Glutamatergic neuron (in vitro differentiated cells): Measurements from ENCODE around the gene NR6A1. TPM values are rescaled to one million over a fixed set of nuclear protein-coding genes. Genes with fewer than 3 reads are reported as not detected.

Source experiments
- DNase-seq: peaks from one replicate; pipeline ENCODE4 v3.0.0; 2022
- H3K27ac Mint-ChIP-seq: one replicate; pipeline ENCODE4 v1.8.0; 2020; ENCODE audit warnings: mild to moderate bottlenecking, mixed read lengths, inconsistent platforms; ENCODE audit not compliant: unreplicated experiment
- H3K27me3 Mint-ChIP-seq: one replicate; pipeline ENCODE4 v1.8.0; 2020; ENCODE audit warnings: mild to moderate bottlenecking, moderate library complexity, mixed read lengths, inconsistent platforms; ENCODE audit not compliant: unreplicated experiment
- H3K36me3 Mint-ChIP-seq: one replicate; pipeline ENCODE4 v1.8.0; 2020; ENCODE audit warnings: mild to moderate bottlenecking, mixed read lengths, inconsistent platforms; ENCODE audit not compliant: unreplicated experiment
- H3K4me1 Mint-ChIP-seq: one replicate; pipeline ENCODE4 v1.8.0; 2020; ENCODE audit warnings: mild to moderate bottlenecking, low read depth, mixed read lengths, inconsistent platforms; ENCODE audit not compliant: unreplicated experiment
- H3K4me3 Mint-ChIP-seq: one replicate; pipeline ENCODE4 v1.8.0; 2020; ENCODE audit warnings: mild to moderate bottlenecking, mixed read lengths, inconsistent platforms; ENCODE audit not compliant: unreplicated experiment
- H3K9me3 Mint-ChIP-seq: one replicate; pipeline ENCODE4 v1.8.0; 2020; ENCODE audit warnings: mild to moderate bottlenecking, moderate library complexity, mixed read lengths, inconsistent platforms; ENCODE audit not compliant: unreplicated experiment
- CTCF ChIP-seq: fragments of 200-600 bp; sonication (generic); IDR thresholded peaks from one replicate; pipeline ENCODE4 v1.5.0; 2021; ENCODE audit not compliant: partially characterized antibody, unreplicated experiment
- total RNA-seq: library from RNA; stranded (reverse); fragmentation: NEBNext Ultra II Directional; extraction: Animal tissue kit (Norgen Biotek cat#: 25700); gene quantifications from one replicate; pipeline ENCODE4 v1.2.1, GENCODE V29; 2021; ENCODE audit not compliant: unreplicated experiment

NR6A1 gene
- total RNA-seq, 1 donor from 2014 or later: 51.0 TPM

GRCh38 chr9:124501771-124502320 lies 269.3 kb downstream of the NR6A1 start:
- peak; percentile 14 for DNase-seq
- H3K4me1 Mint-ChIP-seq: peaks cover 5% of the 10 kb centered on the region
- peaks cover 23% of the 10 kb centered on the region for H3K27me3 Mint-ChIP-seq
- H3K36me3 Mint-ChIP-seq: no peaks in the 10 kb centered on the region
- H3K27ac Mint-ChIP-seq: no peak overlapping the region
- no peak overlapping the region for H3K4me3 Mint-ChIP-seq
- H3K9me3 Mint-ChIP-seq: peaks cover 6% of the 10 kb centered on the region
- no peak for TF ChIP-seq CTCF

GRCh38 chr9:124500796-124501611 lies 270.1 kb downstream of the NR6A1 start:
- no peak overlapping the region for H3K4me3 Mint-ChIP-seq

GRCh38 chr9:124500028-124500795 lies 270.9 kb downstream of the NR6A1 start:
- no peak for TF ChIP-seq CTCF
- Mint-ChIP-seq H3K27ac (no peak overlapping the region), H3K36me3 (no peaks in the 10 kb centered on the region), H3K9me3 (peaks cover 6% of the 10 kb centered on the region), H3K27me3 (peaks cover 21% of the 10 kb centered on the region), H3K4me1 (peaks cover 5% of the 10 kb centered on the region), H3K4me3 (no peak overlapping the region)
- DNase-seq: peak; percentile 12

More at GRCh38 chr9:124500796-124501611, 270.1 kb downstream of the NR6A1 start:
- no peak for TF ChIP-seq CTCF
- Mint-ChIP-seq H3K36me3 (no peaks in the 10 kb centered on the region), H3K9me3 (peaks cover 6% of the 10 kb centered on the region), H3K27me3 (peaks cover 23% of the 10 kb centered on the region), H3K4me1 (peaks cover 5% of the 10 kb centered on the region), H3K27ac (no peak overlapping the region)
- DNase-seq: no peak

- Mint-ChIP-seq H3K9me3 (peaks cover 7% of the 10 kb centered on the region), H3K4me3 (no peak overlapping the region), H3K27ac (no peak overlapping the region), H3K36me3 (no peaks in the 10 kb centered on the region), H3K27me3 (peaks cover 23% of the 10 kb centered on the region), H3K4me1 (peaks cover 5% of the 10 kb centered on the region)
- no peak for DNase-seq
- TF ChIP-seq CTCF: no peak
Measured at GRCh38 chr9:124499216-124499615, 271.9 kb downstream of the NR6A1 start.
